ENCODE measurements around the gene SRRM3.

DNA sequence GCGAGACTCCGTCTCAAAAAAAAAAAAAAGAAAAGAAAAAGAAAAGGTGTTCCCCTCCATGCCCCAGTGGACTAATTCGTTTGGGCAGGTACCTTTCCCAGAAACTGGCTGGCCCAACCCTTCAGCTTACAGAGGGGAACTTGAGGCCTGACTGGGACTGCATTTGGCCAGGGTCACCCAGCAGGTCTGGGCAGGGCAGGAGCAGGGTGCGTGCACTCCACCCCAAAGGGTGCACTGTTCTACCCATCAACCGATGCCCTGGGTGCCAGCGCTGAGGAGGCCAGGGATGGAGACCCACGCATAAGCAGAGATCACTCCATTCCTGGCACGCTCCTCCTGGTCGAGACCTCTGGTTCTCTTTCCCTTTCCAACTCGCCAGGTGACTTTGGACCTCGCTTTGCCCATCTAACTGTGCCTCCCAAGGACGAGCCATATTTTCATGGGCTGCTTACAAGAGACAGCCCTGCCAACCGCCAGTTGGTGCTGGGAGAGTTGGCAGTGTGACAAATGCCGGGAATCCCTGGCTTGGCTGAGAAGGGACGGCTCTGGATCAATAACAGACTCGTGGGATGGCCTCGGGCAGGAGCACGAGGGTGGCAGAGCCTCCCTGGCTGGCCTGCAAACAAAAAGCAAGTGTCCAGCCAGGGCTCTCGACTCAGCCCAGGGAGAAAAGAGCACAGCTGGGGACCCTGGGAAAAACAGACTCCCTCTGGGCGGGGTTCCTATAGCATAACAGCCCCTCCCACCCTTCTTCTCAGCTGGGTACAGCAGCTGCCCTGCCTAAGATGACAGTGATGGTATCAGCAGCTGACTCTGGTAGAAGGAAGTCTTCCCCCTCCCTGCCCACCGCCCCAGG is 108.6 kb downstream of the SRRM3 start:
- TF ChIP-seq, protein P1, sequence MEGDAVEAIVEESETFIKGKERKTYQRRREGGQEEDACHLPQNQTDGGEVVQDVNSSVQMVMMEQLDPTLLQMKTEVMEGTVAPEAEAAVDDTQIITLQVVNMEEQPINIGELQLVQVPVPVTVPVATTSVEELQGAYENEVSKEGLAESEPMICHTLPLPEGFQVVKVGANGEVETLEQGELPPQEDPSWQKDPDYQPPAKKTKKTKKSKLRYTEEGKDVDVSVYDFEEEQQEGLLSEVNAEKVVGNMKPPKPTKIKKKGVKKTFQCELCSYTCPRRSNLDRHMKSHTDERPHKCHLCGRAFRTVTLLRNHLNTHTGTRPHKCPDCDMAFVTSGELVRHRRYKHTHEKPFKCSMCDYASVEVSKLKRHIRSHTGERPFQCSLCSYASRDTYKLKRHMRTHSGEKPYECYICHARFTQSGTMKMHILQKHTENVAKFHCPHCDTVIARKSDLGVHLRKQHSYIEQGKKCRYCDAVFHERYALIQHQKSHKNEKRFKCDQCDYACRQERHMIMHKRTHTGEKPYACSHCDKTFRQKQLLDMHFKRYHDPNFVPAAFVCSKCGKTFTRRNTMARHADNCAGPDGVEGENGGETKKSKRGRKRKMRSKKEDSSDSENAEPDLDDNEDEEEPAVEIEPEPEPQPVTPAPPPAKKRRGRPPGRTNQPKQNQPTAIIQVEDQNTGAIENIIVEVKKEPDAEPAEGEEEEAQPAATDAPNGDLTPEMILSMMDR (IDR thresholded peaks at IDR 0.05 in 8 of 11, conservative IDR thresholded peaks at IDR 0.05 in 3 of 11), result no peak
- TF ChIP-seq POLR2A (IDR thresholded peaks at IDR 0.05) (no peak), POLR2AphosphoS5 (IDR thresholded peaks at IDR 0.05) (no peak)
